Adipocyte (in vitro differentiated cells): Measurements from ENCODE around the gene CTLA4.
A peak's percentile ranks its signal among the peaks of the same experiment; 100 is the strongest.

Experiments
- DNase-seq: peaks from one replicate; pipeline ENCODE4 v3.0.0-alpha.2; 2015; ENCODE audit warnings: low read depth
- H3K27me3 ChIP-seq: replicated peaks from 2 replicates; pipeline ENCODE4 v1.7.0; 2013; ENCODE audit warnings: mild to moderate bottlenecking, low read length, moderate library complexity; ENCODE audit not compliant: control insufficient read depth, insufficient read depth
- H3K36me3 ChIP-seq: 2 replicates; pipeline ENCODE4 v1.7.0; 2013; ENCODE audit warnings: low read length, mild to moderate bottlenecking, moderate library complexity; ENCODE audit not compliant: control insufficient read depth, insufficient read depth, severe bottlenecking
- H3K4me1 ChIP-seq: 2 replicates; pipeline ENCODE4 v1.7.0; 2013; ENCODE audit warnings: mild to moderate bottlenecking, low read length, moderate library complexity; ENCODE audit not compliant: control insufficient read depth, insufficient read depth
- H3K4me3 ChIP-seq: 2 replicates; pipeline ENCODE4 v1.7.0; 2013; ENCODE audit warnings: mild to moderate bottlenecking, low read length, moderate library complexity
- H3K9ac ChIP-seq: 2 replicates; pipeline ENCODE4 v1.7.0; 2013; ENCODE audit warnings: mild to moderate bottlenecking, low read length, moderate library complexity
- H3K9me3 ChIP-seq: 2 replicates; pipeline ENCODE4 v1.7.0; 2013; ENCODE audit warnings: mild to moderate bottlenecking, low read length, moderate library complexity; ENCODE audit not compliant: control insufficient read depth

CTLA4 gene

DNA sequence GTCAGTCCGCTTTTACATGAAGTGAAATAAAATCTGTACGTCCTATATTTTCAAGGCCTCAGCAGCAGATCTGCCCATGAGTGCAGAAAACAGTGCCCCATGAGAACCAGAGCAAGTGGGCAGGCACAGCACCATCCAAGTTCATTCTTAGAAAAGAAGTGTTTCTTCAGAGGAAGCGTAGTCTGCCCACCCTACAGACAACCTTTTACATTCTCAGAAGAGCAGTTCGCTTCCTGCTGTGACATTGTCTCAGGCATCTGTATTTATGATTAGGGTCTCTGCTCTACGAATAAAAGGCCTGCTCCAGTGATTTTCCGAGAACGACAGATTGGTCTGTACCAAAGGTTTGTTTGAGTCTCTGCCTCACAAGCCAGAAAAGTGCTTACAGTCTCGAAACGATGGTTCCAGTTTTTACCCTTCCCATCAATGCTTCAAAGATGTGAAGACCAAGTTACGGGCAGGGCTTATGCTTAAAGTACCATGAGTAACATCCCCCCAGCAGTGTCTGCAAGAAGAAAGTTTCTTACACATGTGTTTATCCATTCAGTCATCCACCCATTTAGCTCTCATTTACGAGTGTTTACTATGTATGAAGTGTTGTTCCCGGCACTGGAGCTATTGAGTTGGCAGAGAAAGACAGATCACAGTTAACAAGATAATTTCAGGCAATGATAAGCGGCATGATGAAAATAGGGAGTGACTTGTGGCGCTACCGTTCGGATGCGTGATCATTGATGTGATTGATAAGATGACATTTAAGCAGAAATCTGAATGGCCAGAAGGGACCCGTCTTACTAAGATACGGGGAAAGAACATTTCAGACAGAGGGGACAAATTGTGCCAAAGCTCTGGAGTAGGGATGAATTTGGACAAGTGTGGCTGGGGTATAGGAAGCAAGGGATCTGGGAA is 31.4 kb upstream of the CTLA4 start:
- H3K4me1 ChIP-seq, result no peaks in the 10 kb centered on the region
- no peak overlapping the region for H3K4me3 ChIP-seq
- no peak overlapping the region for H3K9ac ChIP-seq
- H3K27me3 ChIP-seq, result peaks cover 4% of the 10 kb centered on the region
- H3K9me3 ChIP-seq, result no peaks in the 10 kb centered on the region
- no peak for DNase-seq
- no peaks in the 10 kb centered on the region for H3K36me3 ChIP-seq

DNA sequence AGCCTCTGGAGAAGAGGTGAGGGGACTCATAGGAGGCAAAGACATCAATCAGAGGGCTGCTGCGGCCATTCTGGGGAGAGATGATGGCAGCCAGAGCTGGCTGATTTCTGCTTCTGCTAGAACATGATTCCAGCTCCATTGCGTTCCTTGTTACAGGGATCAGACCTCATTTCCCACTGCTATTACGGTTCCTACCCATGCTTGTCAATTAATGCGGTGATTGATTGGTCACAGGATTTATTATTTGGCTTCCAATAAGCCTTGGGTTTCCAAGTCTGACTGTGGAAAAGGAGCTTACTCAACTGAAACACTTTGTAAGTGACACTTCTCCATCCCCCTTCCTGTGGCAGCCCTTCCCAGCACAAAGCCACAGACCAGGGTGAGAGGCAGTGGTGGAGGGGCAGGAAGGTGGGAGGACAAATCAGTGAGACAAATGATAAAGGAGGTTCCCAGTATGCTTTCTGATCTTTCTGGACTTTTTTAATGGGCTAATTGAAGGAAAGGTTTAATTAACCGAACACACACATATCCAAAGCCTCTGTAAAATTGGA is 26.8 kb upstream of the CTLA4 start:
- Histone ChIP-seq H3K9me3 (no peaks in the 10 kb centered on the region), H3K36me3 (no peaks in the 10 kb centered on the region), H3K9ac (no peak overlapping the region), H3K4me3 (no peak overlapping the region), H3K27me3 (peaks cover 4% of the 10 kb centered on the region), H3K4me1 (no peaks in the 10 kb centered on the region)
- DNase-seq, result no peak

DNA sequence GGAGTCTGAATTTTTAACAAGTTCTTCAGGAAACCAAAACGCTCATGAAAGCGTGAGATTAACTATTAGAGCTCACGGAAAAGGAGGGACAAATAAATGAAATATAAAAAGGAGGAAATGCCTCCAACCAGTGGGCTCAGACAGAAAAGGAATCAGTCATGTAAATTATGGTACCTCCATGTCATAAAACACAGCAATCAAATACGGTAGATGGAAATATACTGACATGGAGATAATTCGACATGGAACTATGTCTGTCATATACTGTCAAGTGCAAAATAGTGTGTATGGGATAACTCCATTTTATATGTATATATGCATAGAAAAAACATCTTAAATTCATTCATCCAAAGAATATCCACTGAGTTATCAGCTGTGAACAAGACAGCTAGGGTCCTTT is 25.9 kb upstream of the CTLA4 start:
- Histone ChIP-seq H3K4me1 (peaks cover 4% of the 10 kb centered on the region), H3K27me3 (peaks cover 4% of the 10 kb centered on the region), H3K4me3 (no peak overlapping the region), H3K9ac (no peak overlapping the region), H3K9me3 (no peaks in the 10 kb centered on the region), H3K36me3 (no peaks in the 10 kb centered on the region)
- DNase-seq, result no peak

DNA sequence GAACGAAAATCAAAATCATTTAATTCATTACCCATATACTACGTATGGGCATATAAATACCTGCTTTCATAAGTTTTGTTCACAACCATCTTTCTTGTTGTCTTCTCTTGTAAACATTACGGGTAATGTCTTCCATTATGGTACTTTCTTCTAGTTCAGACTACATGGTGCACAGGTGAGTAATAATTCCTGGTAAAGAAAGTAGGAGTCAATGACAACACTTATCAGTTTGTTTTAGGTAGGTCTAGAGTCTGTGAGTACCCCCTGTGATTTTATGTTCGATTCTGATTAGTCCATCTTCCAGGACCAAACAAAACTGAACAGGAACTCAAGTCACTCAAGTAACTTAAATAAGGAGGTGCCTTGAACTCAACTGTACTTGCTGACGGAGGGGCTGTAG is 25.2 kb upstream of the CTLA4 start:
- Histone ChIP-seq H3K9ac (no peak overlapping the region), H3K9me3 (no peaks in the 10 kb centered on the region), H3K27me3 (peaks cover 4% of the 10 kb centered on the region), H3K36me3 (no peaks in the 10 kb centered on the region), H3K4me3 (no peak overlapping the region), H3K4me1 (peaks cover 11% of the 10 kb centered on the region)
- DNase-seq, result no peak

DNA sequence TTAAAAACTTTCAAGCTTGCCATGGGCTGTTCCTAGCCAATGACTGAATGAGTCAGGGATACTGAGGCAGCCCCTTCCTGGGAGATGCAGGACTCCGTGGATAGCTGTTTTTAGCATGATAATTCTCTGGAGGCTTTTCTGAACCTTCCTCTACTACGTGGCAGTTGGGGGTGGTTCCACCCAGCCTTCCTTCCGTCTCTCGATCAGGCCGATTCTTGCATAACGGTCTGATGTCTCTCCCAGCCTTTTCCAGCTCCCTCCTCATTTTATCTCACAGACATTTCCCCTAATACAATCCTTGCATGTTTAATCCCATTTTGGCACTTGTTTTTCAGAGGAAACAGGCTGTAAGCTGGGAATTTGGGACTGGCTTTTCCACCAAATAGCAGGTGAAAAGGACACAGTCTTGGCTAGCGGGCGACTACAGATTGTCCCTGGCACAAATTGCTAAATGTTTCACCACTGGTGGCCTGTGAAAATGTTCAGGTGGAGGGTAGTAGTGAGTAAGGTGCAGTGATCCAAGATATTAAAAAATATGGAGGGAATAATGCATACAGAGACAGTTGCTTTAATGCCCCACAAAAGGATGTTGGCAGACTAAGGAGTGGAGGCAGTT is 21.0 kb upstream of the CTLA4 start:
- Histone ChIP-seq H3K9ac (peak overlapping the region; percentile 61), H3K9me3 (no peaks in the 10 kb centered on the region), H3K36me3 (no peaks in the 10 kb centered on the region), H3K4me3 (peak overlapping the region; percentile 35), H3K4me1 (peaks cover 19% of the 10 kb centered on the region), H3K27me3 (no peaks in the 10 kb centered on the region)
- no peak for DNase-seq

DNA sequence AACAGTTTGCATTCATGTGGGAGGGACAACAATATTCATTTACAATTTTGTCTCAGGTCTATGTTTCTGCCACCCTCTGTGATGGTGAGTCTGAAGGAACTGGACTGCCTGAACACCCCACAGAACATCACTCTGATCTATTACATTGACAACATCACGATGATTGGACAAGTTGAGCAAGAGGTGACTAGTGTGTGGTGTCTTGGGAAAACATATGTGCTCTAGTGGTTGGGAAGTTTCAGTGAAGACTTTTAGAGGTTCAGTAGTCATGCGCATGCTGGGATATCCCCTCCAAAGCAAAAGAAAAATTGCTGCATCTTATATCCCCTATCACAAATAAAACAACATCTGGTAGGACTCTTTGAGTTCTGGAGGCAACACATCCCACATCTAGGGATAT is 18.6 kb upstream of the CTLA4 start:
- no peaks in the 10 kb centered on the region for H3K36me3 ChIP-seq
- no peak overlapping the region for H3K4me3 ChIP-seq
- no peak overlapping the region for H3K9ac ChIP-seq

DNA sequence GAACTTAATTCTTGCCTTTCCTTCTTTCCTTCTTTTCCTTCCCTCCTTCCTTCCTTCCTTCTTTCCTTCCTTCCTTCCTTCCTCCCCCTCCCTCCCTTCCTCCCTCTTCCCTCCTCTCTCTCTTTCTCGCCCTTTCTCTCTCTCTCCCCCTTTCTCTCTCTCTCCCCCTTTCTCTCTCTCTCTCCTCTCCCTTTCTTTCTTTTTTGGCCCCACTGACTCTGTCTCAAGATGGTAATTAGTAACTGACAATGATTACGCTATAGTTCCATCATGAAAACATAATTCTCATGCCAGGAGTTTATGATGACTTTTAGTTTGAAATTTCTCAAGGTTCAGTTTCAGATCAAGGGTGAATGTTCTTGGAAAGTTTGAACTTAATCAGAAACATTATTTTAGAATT is 14.8 kb upstream of the CTLA4 start:
- H3K4me1 ChIP-seq, result peaks cover 9% of the 10 kb centered on the region
- H3K4me3 ChIP-seq, result no peak overlapping the region
- no peaks in the 10 kb centered on the region for H3K36me3 ChIP-seq
- no peaks in the 10 kb centered on the region for H3K27me3 ChIP-seq
- no peak overlapping the region for H3K9ac ChIP-seq
- DNase-seq, result no peak
- no peaks in the 10 kb centered on the region for H3K9me3 ChIP-seq

More for the DNA sequence above, 18.6 kb upstream of the CTLA4 start:
- no peaks in the 10 kb centered on the region for H3K27me3 ChIP-seq
- peaks cover 23% of the 10 kb centered on the region for H3K4me1 ChIP-seq
- H3K9me3 ChIP-seq, result no peaks in the 10 kb centered on the region
- no peak for DNase-seq

DNA sequence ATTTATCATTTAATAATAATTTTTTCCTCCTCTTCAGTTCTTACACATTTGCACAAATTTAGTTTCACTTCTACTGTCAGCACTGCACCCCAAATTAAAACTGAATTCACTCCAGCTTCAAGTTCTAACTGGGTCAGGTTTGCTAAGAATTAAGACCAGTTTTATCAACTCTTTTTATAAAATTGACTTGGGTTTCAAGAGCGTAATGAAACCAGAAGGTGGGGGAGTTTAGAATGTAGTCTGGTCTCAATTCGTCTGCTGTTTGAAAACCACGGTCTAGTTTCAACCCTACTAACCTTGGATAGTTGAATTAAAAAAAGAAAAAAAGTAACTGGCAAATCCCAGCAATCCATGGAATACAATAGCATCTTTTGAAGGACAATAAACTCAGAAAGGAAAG is 14.3 kb upstream of the CTLA4 start:
- H3K9ac ChIP-seq, result no peak overlapping the region
- no peaks in the 10 kb centered on the region for H3K9me3 ChIP-seq
- DNase-seq, result no peak
- peaks cover 4% of the 10 kb centered on the region for H3K4me1 ChIP-seq
- H3K4me3 ChIP-seq, result no peak overlapping the region
- H3K27me3 ChIP-seq, result no peaks in the 10 kb centered on the region
- no peaks in the 10 kb centered on the region for H3K36me3 ChIP-seq

DNA sequence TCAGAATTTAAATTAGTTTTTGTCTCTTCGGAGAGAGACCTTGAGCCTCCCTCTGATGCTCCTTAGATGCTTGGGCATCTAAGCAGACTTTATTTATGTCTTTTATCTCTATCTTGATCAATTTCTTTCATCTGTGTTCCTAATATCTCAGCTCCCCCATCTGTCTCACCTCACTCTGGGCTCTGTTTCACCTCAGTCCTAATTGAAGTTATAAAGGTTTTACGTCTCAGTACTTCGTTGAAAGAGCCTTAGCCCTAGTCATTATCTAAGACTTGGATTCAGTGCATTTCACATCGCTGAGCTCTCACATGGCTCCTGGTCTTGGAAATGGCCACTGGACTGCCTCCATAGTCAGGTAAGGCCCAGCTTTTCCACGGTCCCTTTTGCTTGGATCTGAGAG is 13.8 kb upstream of the CTLA4 start:
- DNase-seq, result no peak
- Histone ChIP-seq H3K36me3 (no peaks in the 10 kb centered on the region), H3K9me3 (no peaks in the 10 kb centered on the region), H3K27me3 (no peaks in the 10 kb centered on the region), H3K4me3 (no peak overlapping the region), H3K9ac (no peak overlapping the region), H3K4me1 (peaks cover 4% of the 10 kb centered on the region)

DNA sequence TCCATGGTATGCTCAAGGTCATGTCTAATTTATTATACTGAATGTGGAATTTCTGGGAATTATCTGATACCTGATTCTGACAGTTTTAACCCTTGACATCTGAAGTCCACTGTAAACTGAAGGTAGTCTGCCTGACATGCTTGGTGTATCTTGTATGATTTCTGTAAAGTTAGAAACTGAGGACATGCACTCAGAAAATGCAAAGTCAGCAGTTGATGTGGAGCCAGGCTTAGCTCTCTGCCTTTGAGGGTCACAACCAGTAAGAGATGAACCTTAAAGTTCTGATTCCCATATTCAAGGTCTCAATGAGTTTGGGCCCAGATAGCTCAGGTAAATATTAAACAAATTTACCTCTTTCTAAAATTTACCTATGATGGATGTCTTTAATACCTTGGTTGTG is 12.3 kb upstream of the CTLA4 start:
- no peak for DNase-seq
- no peaks in the 10 kb centered on the region for H3K9me3 ChIP-seq
- no peaks in the 10 kb centered on the region for H3K36me3 ChIP-seq
- no peak overlapping the region for H3K4me3 ChIP-seq
- peaks cover 4% of the 10 kb centered on the region for H3K4me1 ChIP-seq
- H3K9ac ChIP-seq, result no peak overlapping the region
- no peaks in the 10 kb centered on the region for H3K27me3 ChIP-seq

DNA sequence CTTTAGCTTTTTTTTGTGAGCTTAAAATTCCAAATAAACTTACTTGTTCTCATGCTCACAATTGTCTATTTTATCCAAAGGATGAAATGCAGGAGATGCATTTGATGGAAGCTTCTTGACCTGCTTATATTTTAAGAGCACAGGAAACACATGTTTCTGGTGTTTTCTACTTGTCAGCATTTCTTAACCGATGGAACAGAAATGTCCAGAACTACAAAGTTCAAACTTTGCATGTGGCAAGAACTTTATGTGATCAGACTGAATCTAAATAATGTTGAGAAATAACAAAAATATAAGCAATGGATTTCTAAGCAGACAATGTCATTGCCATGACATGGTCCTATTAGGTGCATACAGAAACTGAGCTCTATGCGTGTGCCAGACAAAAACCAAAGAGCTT is 9.9 kb upstream of the CTLA4 start:
- Histone ChIP-seq H3K27me3 (no peaks in the 10 kb centered on the region), H3K4me3 (no peak overlapping the region), H3K9ac (no peak overlapping the region), H3K36me3 (no peaks in the 10 kb centered on the region), H3K4me1 (peaks cover under 1% of the 10 kb centered on the region), H3K9me3 (no peaks in the 10 kb centered on the region)
- no peak for DNase-seq
